HG03565 (cell line): ENCODE measurements around the gene DNAH14.

ENCODE experiments used
- ATAC-seq: cut with Tn5 transposase; IDR thresholded peaks from one replicate; pipeline ENCODE4 v1.9.1; 2021; ENCODE audit warnings: mild to moderate bottlenecking, moderate library complexity; ENCODE audit not compliant: unreplicated experiment

The DNAH14 gene

GRCh38 chr1:225445639-225446594 lies 516.4 kb downstream of the DNAH14 start:
- no peak for ATAC-seq

DNA sequence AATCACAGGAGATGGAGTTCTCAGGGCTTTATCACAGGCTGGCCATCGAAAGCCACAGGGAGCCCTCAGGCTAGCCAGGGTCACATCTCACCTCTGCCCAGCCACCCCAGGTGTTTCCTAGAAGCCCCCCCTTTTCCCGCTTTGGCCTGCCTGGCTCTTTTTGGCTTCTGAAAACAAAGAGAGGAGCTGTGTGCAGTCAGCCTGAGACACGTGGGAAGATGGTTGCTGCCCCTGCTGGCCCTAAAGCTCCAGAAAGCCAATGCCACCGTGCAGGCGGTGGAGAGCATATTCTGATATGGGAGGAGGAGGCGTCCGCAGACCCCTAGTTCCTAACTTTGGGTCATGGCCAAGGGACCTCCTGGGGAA lies 517.1 kb downstream of the DNAH14 start:
- no peak for ATAC-seq

DNA sequence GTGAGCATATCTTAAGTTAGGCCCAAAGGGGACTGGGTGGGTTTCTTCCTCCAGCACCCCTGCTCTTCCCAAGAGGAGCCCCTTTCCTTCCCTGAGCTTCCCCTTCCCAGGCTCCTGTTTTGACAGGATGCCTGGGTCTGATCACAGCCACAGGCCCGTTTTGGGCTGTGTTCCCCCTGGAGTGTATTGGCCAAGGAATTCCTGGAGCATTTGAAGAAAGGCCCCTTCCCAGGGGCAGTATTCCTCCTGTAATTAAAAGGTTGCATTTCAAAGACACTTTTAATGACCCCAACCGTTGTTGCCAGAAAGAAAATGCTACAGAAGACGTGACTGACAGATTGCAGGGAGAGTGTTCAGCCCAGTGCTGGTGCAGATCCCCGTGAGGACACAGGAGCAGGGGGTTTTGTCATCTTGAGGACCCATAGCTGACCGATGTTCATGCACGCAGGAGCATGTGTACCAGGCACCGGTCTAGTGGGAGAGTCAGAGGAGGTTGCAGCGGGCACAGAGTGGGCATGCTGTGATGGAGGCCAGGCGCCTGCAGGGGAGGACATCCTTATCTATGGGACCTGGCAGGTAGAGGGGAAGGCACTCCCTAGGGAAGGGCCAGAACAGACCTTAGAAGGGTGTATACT lies 517.6 kb downstream of the DNAH14 start:
- ATAC-seq = no peak

DNA sequence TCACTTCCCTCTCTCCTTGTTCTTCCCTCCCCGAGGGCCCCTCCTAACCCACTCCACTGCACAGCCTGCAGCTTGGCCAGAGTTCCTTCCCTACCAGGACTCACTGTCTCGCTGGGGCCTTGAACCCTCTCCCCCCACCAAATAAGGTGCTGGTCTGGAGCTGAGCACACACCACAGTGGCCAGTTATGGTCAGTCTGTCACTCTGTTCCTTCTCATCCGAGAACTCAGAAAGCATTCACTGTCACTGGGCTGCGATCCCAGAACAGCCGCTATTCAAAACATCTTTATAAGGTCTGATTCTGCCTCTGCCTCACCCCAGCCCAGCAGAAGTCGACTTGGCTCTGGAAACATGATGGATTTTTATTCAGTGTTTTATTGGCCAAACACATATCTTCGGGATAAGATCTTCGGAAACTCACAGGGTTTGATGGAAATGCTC lies 518.2 kb downstream of the DNAH14 start:
- no peak for ATAC-seq

DNA sequence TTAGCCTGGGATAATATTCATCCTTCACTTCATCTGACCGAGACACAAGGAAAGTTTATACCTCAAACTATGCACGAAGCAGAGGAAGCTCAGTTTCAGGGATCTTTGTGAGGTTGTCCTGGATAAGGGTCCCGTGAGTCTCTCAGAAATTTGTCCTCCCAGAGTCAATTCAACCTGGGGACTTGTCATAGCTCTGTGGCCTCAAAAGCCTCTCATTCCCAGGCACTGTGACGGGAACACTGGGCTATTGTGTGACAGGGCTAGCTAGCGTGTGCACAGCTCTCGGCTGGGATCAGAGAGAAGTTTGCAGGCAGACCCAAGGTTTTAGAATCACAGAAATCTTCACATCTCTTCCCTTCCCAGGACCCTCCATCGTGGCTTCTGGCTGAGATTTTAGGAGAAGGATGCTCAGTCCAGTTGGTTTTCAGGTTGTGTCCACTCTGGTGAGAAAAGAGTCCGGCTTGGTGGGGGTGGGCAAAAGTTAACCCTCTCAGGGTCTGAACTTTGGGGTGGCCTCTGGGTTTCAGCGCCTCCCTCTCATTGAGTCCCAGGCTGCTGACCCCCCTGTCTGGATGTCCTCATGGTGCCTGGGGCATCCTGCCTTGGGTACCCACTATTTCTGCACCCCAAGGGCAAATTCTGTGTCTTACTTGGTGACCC lies 518.8 kb downstream of the DNAH14 start:
- ATAC-seq = no peak
